Bronchial epithelial cell (primary cell): ENCODE results near the gene ZC3H6. TPM values are rescaled to one million over a fixed set of nuclear protein-coding genes. Genes with fewer than 3 reads are reported as not detected.

Experiments
- DNase-seq: peaks from one replicate; pipeline ENCODE4 v3.0.0-alpha.2; 2010; ENCODE audit warnings: low read depth
- FAIRE-seq: peaks from 2 replicates; lab custom pipeline; 2011; peaks lifted over from hg19 to GRCh38; lab: Jason Lieb, UNC
- H3K27me3 ChIP-seq: 2 replicates; pipeline ENCODE4 v1.5.1; 2011; ENCODE audit warnings: low read length; ENCODE audit not compliant: control insufficient read depth, insufficient read depth
- H3K36me3 ChIP-seq: 2 replicates; pipeline ENCODE4 v1.5.1; 2011; ENCODE audit warnings: low read length; ENCODE audit not compliant: control insufficient read depth, insufficient read depth
- H3K4me3 ChIP-seq: 2 replicates; pipeline ENCODE4 v1.5.1; 2011; ENCODE audit warnings: mild to moderate bottlenecking, low read depth, low read length, control low read depth
- CTCF ChIP-seq: IDR thresholded peaks from 2 replicates; pipeline ENCODE4 v1.5.1; 2011; ENCODE audit warnings: mild to moderate bottlenecking, moderate library complexity, low read length, control low read depth, inconsistent platforms; ENCODE audit not compliant: insufficient read depth, severe bottlenecking
- total RNA-seq: library from RNA; depleted of rRNA; stranded (reverse); fragments of >200 nt; gene quantifications from 2 replicates; pipeline ENCODE4 v1.2.1, GENCODE V29; 2014

The ZC3H6 gene
- total RNA-seq = 3.4 and 5.6 TPM in 2 replicates

GRCh38 chr2:112275311-112275886, at the start of gene ZC3H6:
Gene ZC3H6 (plus strand): TSS chr2:112275597. CDS start chr2:112275995, 398 bp downstream.
- no peaks in the 10 kb centered on the region for H3K36me3 ChIP-seq
- peak within 1 kb of the TSS; percentile 99 for H3K4me3 ChIP-seq
- TF ChIP-seq CTCF = peak; percentile 22
- FAIRE-seq (no peak), DNase-seq (peak; percentile 83)
- H3K27me3 ChIP-seq = no peaks in the 10 kb centered on the region

GRCh38 chr2:112229348-112229747, 46.0 kb upstream of the ZC3H6 start:
- TF ChIP-seq CTCF = no peak
- peak; percentile 99 for DNase-seq
- FAIRE-seq = no peak
- no peaks in the 10 kb centered on the region for H3K36me3 ChIP-seq
- no peaks in the 10 kb centered on the region for H3K27me3 ChIP-seq
- H3K4me3 ChIP-seq = no peak overlapping the region

GRCh38 chr2:112230371-112230770, 45.0 kb upstream of the ZC3H6 start:
- FAIRE-seq (no peak), DNase-seq (no peak)
- H3K4me3 ChIP-seq = no peak overlapping the region
- no peak for TF ChIP-seq CTCF
- no peaks in the 10 kb centered on the region for H3K36me3 ChIP-seq
- H3K27me3 ChIP-seq = no peaks in the 10 kb centered on the region

GRCh38 chr2:112239862-112240261, 35.5 kb upstream of the ZC3H6 start:
- TF ChIP-seq CTCF = no peak
- FAIRE-seq (no peak), DNase-seq (no peak)
- Histone ChIP-seq H3K4me3 (no peak overlapping the region), H3K36me3 (peaks cover 2% of the 10 kb centered on the region), H3K27me3 (no peaks in the 10 kb centered on the region)

GRCh38 chr2:112242384-112242783, 33.0 kb upstream of the ZC3H6 start:
- Histone ChIP-seq H3K36me3 (no peaks in the 10 kb centered on the region), H3K4me3 (no peak overlapping the region), H3K27me3 (no peaks in the 10 kb centered on the region)
- FAIRE-seq (no peak), DNase-seq (no peak)
- no peak for TF ChIP-seq CTCF

- Histone ChIP-seq H3K36me3 (peaks cover 2% of the 10 kb centered on the region), H3K27me3 (no peaks in the 10 kb centered on the region), H3K4me3 (no peak overlapping the region)
- no peak for FAIRE-seq
- TF ChIP-seq CTCF = no peak
- peak; percentile 37 for DNase-seq
Observed at GRCh38 chr2:112243233-112243632, 32.2 kb upstream of the ZC3H6 start.
